ENCODE measurements around the gene ITPR3.

Gene ITPR3

GRCh38 chr6:33672808-33673207 is 51.7 kb downstream of the ITPR3 start:
- Histone ChIP-seq H3K4me3 (ENCODE audit: low read depth in 1 of 2, low read length in 2 of 2) (no peak overlapping the region), H3K9ac (ENCODE audit: low read depth in 1 of 2, low read length in 2 of 2) (no peak overlapping the region), H3K27me3 (ENCODE audit: control insufficient read depth in 1 of 2, insufficient read depth in 2 of 2, low read length in 2 of 2) (no peaks in the 10 kb centered on the region), H3K4me1 (ENCODE audit: control insufficient read depth in 1 of 2, insufficient read depth in 2 of 2, low read length in 2 of 2) (no peaks in the 10 kb centered on the region), H3K9me3 (ENCODE audit: control insufficient read depth in 1 of 2, low read length in 2 of 2) (no peaks in the 10 kb centered on the region), H3K36me3 (ENCODE audit: control insufficient read depth in 1 of 2, insufficient read depth in 2 of 2, low read length in 2 of 2) (peaks cover 51 to 97% of the 10 kb centered on the region in 2 donors), H3K27ac (ENCODE audit: low read depth, low read length) (no peak overlapping the region)

- Histone ChIP-seq H3K36me3 (ENCODE audit: control insufficient read depth in 1 of 2, insufficient read depth in 2 of 2, low read length in 2 of 2) (peaks cover 43 to 96% of the 10 kb centered on the region in 2 donors), H3K27me3 (ENCODE audit: control insufficient read depth in 1 of 2, insufficient read depth in 2 of 2, low read length in 2 of 2) (no peaks in the 10 kb centered on the region), H3K9ac (ENCODE audit: low read depth in 1 of 2, low read length in 2 of 2) (no peak overlapping the region), H3K4me3 (ENCODE audit: low read depth in 1 of 2, low read length in 2 of 2) (no peak overlapping the region), H3K4me1 (ENCODE audit: control insufficient read depth in 1 of 2, insufficient read depth in 2 of 2, low read length in 2 of 2) (no peaks in the 10 kb centered on the region), H3K27ac (ENCODE audit: low read depth, low read length) (no peak overlapping the region), H3K9me3 (ENCODE audit: control insufficient read depth in 1 of 2, low read length in 2 of 2) (no peaks in the 10 kb centered on the region)
These were observed 52.7 kb downstream of the ITPR3 start for GRCh38 chr6:33673851-33674250.

GRCh38 chr6:33675968-33676367 is 54.8 kb downstream of the ITPR3 start:
- H3K36me3 ChIP-seq (ENCODE audit: control insufficient read depth in 1 of 2, insufficient read depth in 2 of 2, low read length in 2 of 2): peaks cover 45 to 96% of the 10 kb centered on the region in 2 donors
- no peaks in the 10 kb centered on the region for H3K9me3 ChIP-seq (ENCODE audit: control insufficient read depth in 1 of 2, low read length in 2 of 2)
- H3K27ac ChIP-seq (ENCODE audit: low read depth, low read length): no peak overlapping the region
- H3K9ac ChIP-seq (ENCODE audit: low read depth in 1 of 2, low read length in 2 of 2): no peak overlapping the region
- no peaks in the 10 kb centered on the region for H3K27me3 ChIP-seq (ENCODE audit: control insufficient read depth in 1 of 2, insufficient read depth in 2 of 2, low read length in 2 of 2)
- H3K4me3 ChIP-seq (ENCODE audit: low read depth in 1 of 2, low read length in 2 of 2): no peak overlapping the region
- no peaks in the 10 kb centered on the region for H3K4me1 ChIP-seq (ENCODE audit: control insufficient read depth in 1 of 2, insufficient read depth in 2 of 2, low read length in 2 of 2)

- no peaks in the 10 kb centered on the region for H3K9me3 ChIP-seq (ENCODE audit: control insufficient read depth in 1 of 2, low read length in 2 of 2)
- peaks cover 50 to 96% of the 10 kb centered on the region in 2 donors for H3K36me3 ChIP-seq (ENCODE audit: control insufficient read depth in 1 of 2, insufficient read depth in 2 of 2, low read length in 2 of 2)
- no peak overlapping the region for H3K4me3 ChIP-seq (ENCODE audit: low read depth in 1 of 2, low read length in 2 of 2)
- no peaks in the 10 kb centered on the region for H3K4me1 ChIP-seq (ENCODE audit: control insufficient read depth in 1 of 2, insufficient read depth in 2 of 2, low read length in 2 of 2)
- no peaks in the 10 kb centered on the region for H3K27me3 ChIP-seq (ENCODE audit: control insufficient read depth in 1 of 2, insufficient read depth in 2 of 2, low read length in 2 of 2)
- H3K9ac ChIP-seq (ENCODE audit: low read depth in 1 of 2, low read length in 2 of 2): no peak overlapping the region
- no peak overlapping the region for H3K27ac ChIP-seq (ENCODE audit: low read depth, low read length)
These were observed 55.5 kb downstream of the ITPR3 start for GRCh38 chr6:33676416-33677142.

- Histone ChIP-seq H3K4me1 (ENCODE audit: control insufficient read depth in 1 of 2, insufficient read depth in 2 of 2, low read length in 2 of 2) (no peaks in the 10 kb centered on the region), H3K27me3 (ENCODE audit: control insufficient read depth in 1 of 2, insufficient read depth in 2 of 2, low read length in 2 of 2) (no peaks in the 10 kb centered on the region), H3K9me3 (ENCODE audit: control insufficient read depth in 1 of 2, low read length in 2 of 2) (no peaks in the 10 kb centered on the region), H3K9ac (ENCODE audit: low read depth in 1 of 2, low read length in 2 of 2) (no peak overlapping the region), H3K4me3 (ENCODE audit: low read depth in 1 of 2, low read length in 2 of 2) (no peak overlapping the region), H3K36me3 (ENCODE audit: control insufficient read depth in 1 of 2, insufficient read depth in 2 of 2, low read length in 2 of 2) (peaks cover 46 to 95% of the 10 kb centered on the region in 2 donors), H3K27ac (ENCODE audit: low read depth, low read length) (no peak overlapping the region)
These were observed 56.1 kb downstream of the ITPR3 start for GRCh38 chr6:33677143-33677660.

GRCh38 chr6:33677689-33678088 is 56.6 kb downstream of the ITPR3 start:
- no peak overlapping the region for H3K4me3 ChIP-seq (ENCODE audit: low read depth in 1 of 2, low read length in 2 of 2)

GRCh38 chr6:33678233-33678931 is 57.3 kb downstream of the ITPR3 start:
- Histone ChIP-seq H3K4me1 (ENCODE audit: control insufficient read depth in 1 of 2, insufficient read depth in 2 of 2, low read length in 2 of 2) (no peaks in the 10 kb centered on the region), H3K36me3 (ENCODE audit: control insufficient read depth in 1 of 2, insufficient read depth in 2 of 2, low read length in 2 of 2) (peaks cover 47 to 95% of the 10 kb centered on the region in 2 donors), H3K27ac (ENCODE audit: low read depth, low read length) (no peak overlapping the region), H3K27me3 (ENCODE audit: control insufficient read depth in 1 of 2, insufficient read depth in 2 of 2, low read length in 2 of 2) (no peaks in the 10 kb centered on the region), H3K9ac (ENCODE audit: low read depth in 1 of 2, low read length in 2 of 2) (no peak overlapping the region), H3K9me3 (ENCODE audit: control insufficient read depth in 1 of 2, low read length in 2 of 2) (no peaks in the 10 kb centered on the region), H3K4me3 (ENCODE audit: low read depth in 1 of 2, low read length in 2 of 2) (no peak overlapping the region)

More at GRCh38 chr6:33677689-33678088, 56.6 kb downstream of the ITPR3 start:
- no peaks in the 10 kb centered on the region for H3K4me1 ChIP-seq (ENCODE audit: control insufficient read depth in 1 of 2, insufficient read depth in 2 of 2, low read length in 2 of 2)
- H3K27ac ChIP-seq (ENCODE audit: low read depth, low read length): no peak overlapping the region
- H3K9me3 ChIP-seq (ENCODE audit: control insufficient read depth in 1 of 2, low read length in 2 of 2): no peaks in the 10 kb centered on the region
- peaks cover 51 to 95% of the 10 kb centered on the region in 2 donors for H3K36me3 ChIP-seq (ENCODE audit: control insufficient read depth in 1 of 2, insufficient read depth in 2 of 2, low read length in 2 of 2)
- no peaks in the 10 kb centered on the region for H3K27me3 ChIP-seq (ENCODE audit: control insufficient read depth in 1 of 2, insufficient read depth in 2 of 2, low read length in 2 of 2)
- no peak overlapping the region for H3K9ac ChIP-seq (ENCODE audit: low read depth in 1 of 2, low read length in 2 of 2)

GRCh38 chr6:33678932-33679490 is 57.9 kb downstream of the ITPR3 start:
- Histone ChIP-seq H3K4me1 (ENCODE audit: control insufficient read depth in 1 of 2, insufficient read depth in 2 of 2, low read length in 2 of 2) (no peaks in the 10 kb centered on the region), H3K9me3 (ENCODE audit: control insufficient read depth in 1 of 2, low read length in 2 of 2) (no peaks in the 10 kb centered on the region), H3K36me3 (ENCODE audit: control insufficient read depth in 1 of 2, insufficient read depth in 2 of 2, low read length in 2 of 2) (peaks cover 44 to 95% of the 10 kb centered on the region in 2 donors), H3K4me3 (ENCODE audit: low read depth in 1 of 2, low read length in 2 of 2) (no peak overlapping the region), H3K27me3 (ENCODE audit: control insufficient read depth in 1 of 2, insufficient read depth in 2 of 2, low read length in 2 of 2) (no peaks in the 10 kb centered on the region), H3K27ac (ENCODE audit: low read depth, low read length) (no peak overlapping the region), H3K9ac (ENCODE audit: low read depth in 1 of 2, low read length in 2 of 2) (no peak overlapping the region)

- Histone ChIP-seq H3K27me3 (ENCODE audit: control insufficient read depth in 1 of 2, insufficient read depth in 2 of 2, low read length in 2 of 2) (no peaks in the 10 kb centered on the region), H3K9me3 (ENCODE audit: control insufficient read depth in 1 of 2, low read length in 2 of 2) (no peaks in the 10 kb centered on the region), H3K27ac (ENCODE audit: low read depth, low read length) (no peak overlapping the region), H3K4me1 (ENCODE audit: control insufficient read depth in 1 of 2, insufficient read depth in 2 of 2, low read length in 2 of 2) (no peaks in the 10 kb centered on the region), H3K4me3 (ENCODE audit: low read depth in 1 of 2, low read length in 2 of 2) (no peak overlapping the region), H3K9ac (ENCODE audit: low read depth in 1 of 2, low read length in 2 of 2) (no peak overlapping the region), H3K36me3 (ENCODE audit: control insufficient read depth in 1 of 2, insufficient read depth in 2 of 2, low read length in 2 of 2) (peaks cover 44 to 95% of the 10 kb centered on the region in 2 donors)
These were observed 58.6 kb downstream of the ITPR3 start for GRCh38 chr6:33679761-33680160.

- H3K27me3 ChIP-seq (ENCODE audit: control insufficient read depth in 1 of 2, insufficient read depth in 2 of 2, low read length in 2 of 2): no peaks in the 10 kb centered on the region
- no peaks in the 10 kb centered on the region for H3K9me3 ChIP-seq (ENCODE audit: control insufficient read depth in 1 of 2, low read length in 2 of 2)
- H3K36me3 ChIP-seq (ENCODE audit: control insufficient read depth in 1 of 2, insufficient read depth in 2 of 2, low read length in 2 of 2): peaks cover 47 to 95% of the 10 kb centered on the region in 2 donors
- no peak overlapping the region for H3K4me3 ChIP-seq (ENCODE audit: low read depth in 1 of 2, low read length in 2 of 2)
- H3K4me1 ChIP-seq (ENCODE audit: control insufficient read depth in 1 of 2, insufficient read depth in 2 of 2, low read length in 2 of 2): no peaks in the 10 kb centered on the region
- H3K27ac ChIP-seq (ENCODE audit: low read depth, low read length): no peak overlapping the region
- H3K9ac ChIP-seq (ENCODE audit: low read depth in 1 of 2, low read length in 2 of 2): no peak overlapping the region
These were observed 61.2 kb downstream of the ITPR3 start for GRCh38 chr6:33682341-33682740.
